BJ (cell line): ENCODE results near the gene TTC31. TPM values are rescaled to one million over a fixed set of nuclear protein-coding genes. Genes with fewer than 3 reads are reported as not detected.

Experiments used
- CTCF ChIA-PET: fragments of 350-600 bp; formaldehyde crosslinking; extraction: SDS; loops from one replicate; lab custom pipeline; 2021; ENCODE audit warnings: antibody characterized with exemption, inconsistent platforms; lab: Yijun Ruan, JAX
- POLR2A ChIA-PET: fragments of 300-600 bp; sonication (Branson Sonifier 250); formaldehyde crosslinking; extraction: SDS; loops from one replicate; lab custom pipeline; 2021; ENCODE audit warnings: antibody characterized with exemption; lab: Charles Lee
- DNase-seq: peaks from one replicate; pipeline ENCODE4 v3.0.0-alpha.2; 2011; ENCODE audit warnings: low read depth
- H3K27me3 ChIP-seq: 2 replicates; pipeline ENCODE4 v1.6.0; 2011; ENCODE audit warnings: low read length; ENCODE audit not compliant: control insufficient read depth, insufficient read depth
- H3K36me3 ChIP-seq: 2 replicates; pipeline ENCODE4 v1.5.1; 2011; ENCODE audit warnings: low read length; ENCODE audit not compliant: control insufficient read depth, insufficient read depth
- H3K4me3 ChIP-seq: 2 replicates; pipeline ENCODE4 v1.5.1; 2011; ENCODE audit warnings: low read depth, mild to moderate bottlenecking, control low read depth, low read length
- CTCF ChIP-seq: IDR thresholded peaks from 2 replicates; pipeline ENCODE4 v1.5.1; 2011; ENCODE audit warnings: low read depth, mild to moderate bottlenecking, control low read depth, inconsistent platforms, low read length, moderate library complexity; ENCODE audit not compliant: insufficient read depth
- polyA plus RNA-seq: library from polyadenylated mRNA; depleted of rRNA; stranded (reverse); fragments of >200 nt; gene quantifications from 2 replicates; pipeline ENCODE4 v1.2.3, GENCODE V29; 2011

The TTC31 gene
- polyA plus RNA-seq, 1 experiment = 26.0 TPM

GRCh38 chr2:74507926-74508520 is 25.1 kb downstream of the TTC31 start:
- Histone ChIP-seq H3K27me3 (peaks cover 6% of the 10 kb centered on the region), H3K36me3 (peaks cover 11% of the 10 kb centered on the region), H3K4me3 (peak overlapping the region; percentile 95)
- POLR2A ChIA-PET = no interaction called here
- DNase-seq = no peak
- TF ChIP-seq CTCF = no peak
- CTCF ChIA-PET = interaction anchor here (1.0 to 3.1 kb wide), 5 partner anchors 10 to 81 kb away, joined by 3 to 8 read pairs (median 5); no protein-coding TSS in a partner anchor

GRCh38 chr2:74510272-74510671 is 27.4 kb downstream of the TTC31 start:
- ChIA-PET CTCF (no interaction called here), POLR2A (no interaction called here)
- no peak for TF ChIP-seq CTCF

DNA sequence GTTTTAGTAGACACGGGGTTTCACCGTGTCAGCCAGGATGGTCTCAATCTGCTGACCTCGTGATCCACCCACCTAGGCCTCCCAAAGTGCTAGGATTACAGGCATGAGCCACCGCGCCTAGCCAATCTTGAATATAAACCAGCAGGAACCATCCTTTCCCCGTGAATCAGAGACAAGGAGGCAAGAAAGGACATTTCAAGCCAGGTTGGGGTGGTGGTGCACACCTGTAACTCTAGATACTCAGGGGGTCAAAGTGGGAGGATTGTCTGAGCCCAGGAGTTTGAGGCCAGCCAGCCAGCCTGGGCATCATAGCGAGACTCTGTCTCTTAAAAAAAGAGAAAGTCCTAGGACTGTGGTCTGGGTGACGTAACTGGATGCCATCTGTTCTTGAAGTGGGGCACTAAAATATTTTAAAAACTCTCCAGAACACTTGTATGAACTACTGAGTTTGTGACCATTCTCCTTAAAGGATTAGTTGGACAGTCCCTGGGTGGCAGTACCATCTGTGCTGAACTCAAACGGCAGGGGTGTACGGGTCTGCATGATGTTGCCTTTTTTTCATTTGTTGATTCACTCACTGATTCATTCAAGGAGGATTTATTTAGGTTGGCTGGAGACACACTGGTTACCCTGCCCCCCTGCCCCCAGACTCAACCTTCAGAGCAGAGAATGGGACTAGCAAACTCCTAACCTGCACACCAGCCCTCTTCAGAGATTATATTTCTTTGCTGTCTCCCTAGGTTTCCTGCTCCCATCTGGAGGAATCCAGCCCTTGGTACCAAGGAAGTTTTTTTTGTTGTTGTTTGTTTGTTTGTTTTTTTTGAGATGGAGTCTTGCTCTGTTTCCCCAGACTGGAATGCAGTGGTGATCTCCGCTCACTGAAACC is 28.5 kb downstream of the TTC31 start:
- H3K36me3 ChIP-seq = no peaks in the 10 kb centered on the region; the same call in 1 of the 2 replicates

More at GRCh38 chr2:74510272-74510671, 27.4 kb downstream of the TTC31 start:
- no peak for DNase-seq
- peaks cover 23% of the 10 kb centered on the region for H3K27me3 ChIP-seq
- H3K4me3 ChIP-seq = no peak overlapping the region
- peaks cover 7% of the 10 kb centered on the region for H3K36me3 ChIP-seq

DNA sequence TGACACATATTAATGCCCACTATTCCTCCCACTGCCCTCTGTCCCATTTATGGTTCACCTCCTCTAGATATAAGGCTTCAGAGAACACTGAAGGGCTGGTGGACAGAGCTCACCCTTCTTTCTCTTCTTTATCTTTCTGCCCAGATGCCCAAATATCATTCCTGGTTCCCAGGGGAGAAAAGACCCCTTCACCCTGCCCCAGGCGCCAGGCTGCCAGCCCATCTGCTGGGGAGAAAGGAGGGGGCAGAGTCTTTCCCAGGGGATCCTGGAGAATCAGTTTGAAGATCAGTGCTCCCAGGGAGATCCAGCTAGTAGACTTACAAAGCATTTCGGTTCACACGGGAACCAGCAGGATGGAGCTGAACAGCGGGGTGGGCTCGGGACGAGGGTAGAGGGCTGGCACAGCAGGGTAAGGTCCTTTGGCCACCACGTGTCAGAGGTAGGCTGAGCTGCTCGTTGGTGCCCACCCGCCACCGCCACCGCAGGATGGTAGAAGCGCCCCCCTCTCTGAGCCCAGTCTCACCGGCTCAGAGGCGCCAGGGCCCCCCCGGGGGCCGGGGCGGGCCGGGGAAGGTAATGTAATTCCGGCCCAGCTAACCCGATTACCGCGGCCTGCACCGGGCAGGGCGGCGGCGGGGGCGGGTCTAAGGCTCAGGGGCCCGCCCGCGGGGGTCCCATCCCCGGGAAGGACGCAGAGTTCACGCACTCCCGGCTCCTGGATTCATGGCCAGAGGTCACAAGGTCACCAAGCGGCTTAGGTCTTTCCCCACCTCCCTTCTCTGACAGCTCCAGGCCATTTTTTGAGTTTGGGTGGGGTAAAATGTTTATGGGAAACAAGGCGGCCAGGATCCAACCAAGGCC is 30.1 kb downstream of the TTC31 start:
- H3K27me3 ChIP-seq = peaks cover 42% of the 10 kb centered on the region
- POLR2A ChIA-PET = no interaction called here

More for the DNA sequence above, 28.5 kb downstream of the TTC31 start:
- Histone ChIP-seq H3K4me3 (no peak overlapping the region), H3K27me3 (peaks cover 31% of the 10 kb centered on the region)
- DNase-seq = no peak
- CTCF ChIA-PET = no interaction called here
- no peak for TF ChIP-seq CTCF
- POLR2A ChIA-PET = no interaction called here

More for the DNA sequence above, 30.1 kb downstream of the TTC31 start:
- Histone ChIP-seq H3K4me3 (no peak overlapping the region), H3K36me3 (no peaks in the 10 kb centered on the region; the same call in 1 of the 2 replicates)
- CTCF ChIA-PET = interaction anchor here (1.2 kb wide), 1 partner anchor 13 kb away, joined by 3 read pairs; the partner anchor contains the start of gene DQX1
- TF ChIP-seq CTCF = no peak
- DNase-seq = no peak
